ENCODE results near the gene TSG101.

Gene TSG101

DNA sequence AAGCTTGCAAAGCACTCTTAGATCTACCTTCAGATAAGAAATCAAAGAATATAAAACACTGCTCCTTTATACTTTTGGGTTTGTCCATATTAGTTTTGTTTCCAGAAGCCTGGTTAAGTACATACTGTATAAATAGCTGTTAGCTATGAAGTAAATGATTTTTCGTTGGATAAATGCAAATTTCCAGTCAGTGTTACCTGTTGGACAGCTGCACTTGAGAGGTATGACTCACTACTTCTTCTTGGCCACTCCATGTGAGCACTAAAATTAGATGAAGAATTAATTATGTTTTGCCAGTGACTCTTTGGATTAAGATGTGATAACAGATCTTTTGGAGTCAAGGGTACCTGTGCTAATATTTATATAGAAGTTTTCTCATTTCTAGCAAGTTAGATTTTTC lies 9.5 kb upstream of the TSG101 start:
- Histone ChIP-seq H3K79me2 (ENCODE audit: insufficient read depth, low read depth) (no peaks in the 10 kb centered on the region), H3K9ac (no peak overlapping the region), H3K27me3 (ENCODE audit: insufficient read depth, low read depth) (no peaks in the 10 kb centered on the region), H3K4me3 (IDR thresholded peaks at IDR 0.05; ENCODE audit: insufficient read depth, low read depth, low read length) (no peak overlapping the region), H4K20me1 (ENCODE audit: insufficient read depth) (no peaks in the 10 kb centered on the region), H3K4me1 (ENCODE audit: low read depth, poor library complexity, severe bottlenecking) (no peaks in the 10 kb centered on the region), H3K27ac (no peak overlapping the region), H2AFZ (ENCODE audit: low read depth) (no peak overlapping the region), H3K4me2 (no peak overlapping the region), H3K36me3 (ENCODE audit: insufficient read depth) (no peaks in the 10 kb centered on the region)
- TF ChIP-seq, protein P1, sequence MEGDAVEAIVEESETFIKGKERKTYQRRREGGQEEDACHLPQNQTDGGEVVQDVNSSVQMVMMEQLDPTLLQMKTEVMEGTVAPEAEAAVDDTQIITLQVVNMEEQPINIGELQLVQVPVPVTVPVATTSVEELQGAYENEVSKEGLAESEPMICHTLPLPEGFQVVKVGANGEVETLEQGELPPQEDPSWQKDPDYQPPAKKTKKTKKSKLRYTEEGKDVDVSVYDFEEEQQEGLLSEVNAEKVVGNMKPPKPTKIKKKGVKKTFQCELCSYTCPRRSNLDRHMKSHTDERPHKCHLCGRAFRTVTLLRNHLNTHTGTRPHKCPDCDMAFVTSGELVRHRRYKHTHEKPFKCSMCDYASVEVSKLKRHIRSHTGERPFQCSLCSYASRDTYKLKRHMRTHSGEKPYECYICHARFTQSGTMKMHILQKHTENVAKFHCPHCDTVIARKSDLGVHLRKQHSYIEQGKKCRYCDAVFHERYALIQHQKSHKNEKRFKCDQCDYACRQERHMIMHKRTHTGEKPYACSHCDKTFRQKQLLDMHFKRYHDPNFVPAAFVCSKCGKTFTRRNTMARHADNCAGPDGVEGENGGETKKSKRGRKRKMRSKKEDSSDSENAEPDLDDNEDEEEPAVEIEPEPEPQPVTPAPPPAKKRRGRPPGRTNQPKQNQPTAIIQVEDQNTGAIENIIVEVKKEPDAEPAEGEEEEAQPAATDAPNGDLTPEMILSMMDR (conservative IDR thresholded peaks at IDR 0.05; ENCODE audit: low read depth, low read length): no peak

DNA sequence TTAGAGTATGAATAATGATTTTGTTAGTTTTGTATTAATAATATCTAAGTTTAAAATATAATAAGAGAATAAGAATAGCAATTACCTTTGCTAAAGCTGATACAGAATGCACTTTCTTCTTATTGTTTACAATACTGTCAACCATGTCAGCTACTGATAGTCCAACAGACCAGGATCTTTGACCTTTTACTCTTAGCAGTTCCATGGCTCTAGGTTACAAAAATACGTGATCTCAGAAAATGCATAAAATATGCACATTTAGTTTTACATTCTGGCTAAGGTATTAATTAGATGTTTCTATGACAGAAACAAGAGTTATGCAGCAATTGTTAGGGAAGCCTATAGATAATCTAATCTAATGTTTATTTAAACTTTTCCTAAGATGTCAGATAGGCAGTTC lies 7.5 kb upstream of the TSG101 start:
- no peaks in the 10 kb centered on the region for H3K36me3 ChIP-seq (ENCODE audit: insufficient read depth)
- H3K9ac ChIP-seq: no peak overlapping the region
- no peaks in the 10 kb centered on the region for H3K79me2 ChIP-seq (ENCODE audit: insufficient read depth, low read depth)

DNA sequence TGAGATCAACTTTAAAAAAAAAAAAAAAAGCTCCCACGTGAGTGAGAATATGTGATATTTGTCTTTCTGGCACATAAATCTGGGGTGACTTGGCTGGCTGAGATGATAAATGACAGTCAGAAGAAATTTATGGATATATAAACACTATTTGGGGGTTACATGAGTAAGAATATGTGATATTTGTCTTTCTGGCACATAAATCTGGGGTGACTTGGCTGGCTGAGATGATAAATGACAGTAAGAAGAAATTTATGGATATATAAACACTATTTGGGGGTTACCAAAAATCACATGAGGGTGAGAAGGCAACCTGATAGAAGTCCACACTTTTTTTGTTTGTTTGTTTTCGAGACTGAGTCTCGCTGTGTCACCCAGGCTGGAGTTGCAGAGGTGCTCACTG lies 6.6 kb upstream of the TSG101 start:
- H3K4me2 ChIP-seq: no peak overlapping the region
- no peaks in the 10 kb centered on the region for H3K79me2 ChIP-seq (ENCODE audit: insufficient read depth, low read depth)
- no peaks in the 10 kb centered on the region for H3K27me3 ChIP-seq (ENCODE audit: insufficient read depth, low read depth)
- H3K9ac ChIP-seq: no peak overlapping the region
- H3K4me1 ChIP-seq (ENCODE audit: low read depth, poor library complexity, severe bottlenecking): peaks cover 4% of the 10 kb centered on the region
- no peak overlapping the region for H2AFZ ChIP-seq (ENCODE audit: low read depth)
- no peaks in the 10 kb centered on the region for H4K20me1 ChIP-seq (ENCODE audit: insufficient read depth)
- H3K4me3 ChIP-seq (IDR thresholded peaks at IDR 0.05; ENCODE audit: insufficient read depth, low read depth, low read length): no peak overlapping the region
- H3K36me3 ChIP-seq (ENCODE audit: insufficient read depth): no peaks in the 10 kb centered on the region
- H3K27ac ChIP-seq: no peak overlapping the region
- TF ChIP-seq, protein P1 (conservative IDR thresholded peaks at IDR 0.05; ENCODE audit: low read depth, low read length): no peak

More for the DNA sequence above, 7.5 kb upstream of the TSG101 start:
- H3K27me3 ChIP-seq (ENCODE audit: insufficient read depth, low read depth): no peaks in the 10 kb centered on the region
- no peak overlapping the region for H3K4me3 ChIP-seq (IDR thresholded peaks at IDR 0.05; ENCODE audit: insufficient read depth, low read depth, low read length)
- H4K20me1 ChIP-seq (ENCODE audit: insufficient read depth): no peaks in the 10 kb centered on the region
- no peak overlapping the region for H2AFZ ChIP-seq (ENCODE audit: low read depth)
- peaks cover 2% of the 10 kb centered on the region for H3K4me1 ChIP-seq (ENCODE audit: low read depth, poor library complexity, severe bottlenecking)
- no peak overlapping the region for H3K27ac ChIP-seq
- TF ChIP-seq, protein P1 (conservative IDR thresholded peaks at IDR 0.05; ENCODE audit: low read depth, low read length): no peak
- H3K4me2 ChIP-seq: no peak overlapping the region

DNA sequence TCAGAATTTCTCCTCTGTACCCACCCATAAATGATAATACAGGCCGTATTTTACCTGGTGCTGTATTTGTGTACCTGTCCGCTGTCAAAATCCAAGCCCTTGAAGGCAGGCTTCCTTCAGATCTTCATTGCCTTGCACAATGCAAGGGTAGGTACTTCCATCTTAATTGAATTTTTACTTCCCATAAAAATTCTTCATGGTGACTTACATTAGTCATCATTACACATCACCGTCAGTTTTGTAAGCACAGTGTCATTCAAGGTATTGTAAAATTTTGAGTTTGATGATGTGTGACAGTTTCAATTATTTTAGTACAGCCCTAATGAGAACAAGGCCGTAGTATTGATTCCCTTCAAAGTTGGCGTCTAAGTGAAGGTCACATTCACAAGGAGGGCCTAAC lies 770 bp upstream of the TSG101 start:
- Histone ChIP-seq H3K27me3 (ENCODE audit: insufficient read depth, low read depth) (no peaks in the 10 kb centered on the region), H3K9ac (peak overlapping the region; percentile 86; the same call in 1 of the 2 replicates), H4K20me1 (ENCODE audit: insufficient read depth) (no peaks in the 10 kb centered on the region), H2AFZ (ENCODE audit: low read depth) (peak overlapping the region; percentile 84), H3K4me3 (IDR thresholded peaks at IDR 0.05; ENCODE audit: insufficient read depth, low read depth, low read length) (no peak overlapping the region), H3K36me3 (ENCODE audit: insufficient read depth) (no peaks in the 10 kb centered on the region), H3K4me2 (peak overlapping the region; percentile 76), H3K27ac (peak overlapping the region; percentile 83; the same call in 1 of the 2 replicates), H3K79me2 (ENCODE audit: insufficient read depth, low read depth) (peaks cover 38% of the 10 kb centered on the region), H3K4me1 (ENCODE audit: low read depth, poor library complexity, severe bottlenecking) (peaks cover 16% of the 10 kb centered on the region)
- TF ChIP-seq, protein P1 (conservative IDR thresholded peaks at IDR 0.05; ENCODE audit: low read depth, low read length): no peak

Measured in KMS-11 (cell line).